Thoracic aorta (tissue), 2 donors: ENCODE measurements around the gene LTBP1. TPM values are rescaled to one million over a fixed set of nuclear protein-coding genes. Genes with fewer than 3 reads are reported as not detected.

ENCODE experiments used
- ATAC-seq: fragments of 150-250 bp; one replicate; pipeline ENCODE4 v1.8.0; 2017; ENCODE audit warnings: low read depth; ENCODE audit not compliant: insufficient number of reproducible peaks, low FRiP score
- DNase-seq: peaks from one replicate; pipeline ENCODE4 v3.0.0-alpha.2; 2020; ENCODE audit warnings: low spot score
- H3K27ac ChIP-seq, 2 donors: fragments of 200-600 bp; sonication (generic); 1 replicate in 1 of 2; 2 replicates in 1 of 2; pipeline ENCODE4 v1.5.1; 2016; ENCODE audit warnings: mild to moderate bottlenecking in 2 of 2, moderate library complexity in 2 of 2
- H3K27me3 ChIP-seq: fragments of 200-600 bp; sonication (generic); replicated peaks from 2 replicates; pipeline ENCODE4 v1.6.0; 2016; ENCODE audit warnings: mild to moderate bottlenecking; ENCODE audit not compliant: insufficient read depth
- H3K36me3 ChIP-seq: fragments of 200-600 bp; sonication (generic); one replicate; pipeline ENCODE4 v1.5.1; 2016
- H3K4me1 ChIP-seq, 2 donors: fragments of 200-600 bp; sonication (generic); 1 replicate in 1 of 2; 2 replicates in 1 of 2; pipeline versions ENCODE4 v1.5.1 to v1.6.0; 2016; ENCODE audit warnings: low read depth in 2 of 2, mild to moderate bottlenecking in 1 of 2; ENCODE audit not compliant: control insufficient read depth in 1 of 2
- H3K4me3 ChIP-seq: fragments of 200-600 bp; sonication (generic); 2 replicates; pipeline ENCODE4 v1.5.1; 2016; ENCODE audit warnings: mild to moderate bottlenecking
- H3K9me3 ChIP-seq: fragments of 200-600 bp; sonication (generic); 2 replicates; pipeline ENCODE4 v1.5.1; 2016
- total RNA-seq, 2 donors: library from RNA; depleted of rRNA; stranded (reverse); fragments of >200 nt; gene quantifications; one replicate each; pipeline versions ENCODE4 v1.1.0 to v1.2.3, GENCODE V29; 2016
- TF ChIP-seq, protein P1 (sequence below): fragments of 200-600 bp; sonication (generic); IDR thresholded peaks from one replicate; pipeline ENCODE4 v1.5.1; 2019; ENCODE audit warnings: antibody characterized with exemption

The LTBP1 gene
- total RNA-seq, 2 donors from 2014 or later, result 584 to 786 TPM

DNA sequence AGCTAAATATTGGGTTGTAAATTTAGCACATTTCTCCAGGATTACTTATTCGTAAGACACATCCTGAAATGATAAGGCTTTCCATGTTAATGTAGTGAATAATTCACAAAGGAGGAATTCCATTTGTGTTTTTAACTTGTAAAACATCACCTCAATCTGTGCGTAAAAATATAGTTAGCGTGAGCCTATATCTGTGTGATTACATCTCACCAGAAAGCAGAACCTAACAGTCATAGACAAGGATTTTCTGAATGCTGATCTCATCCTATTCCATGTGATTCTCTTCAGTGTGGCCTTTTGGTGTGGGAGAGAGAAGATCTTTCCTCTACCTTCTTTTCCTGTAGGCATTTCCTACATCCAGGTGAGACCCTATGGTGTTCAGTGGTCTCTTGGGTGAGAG, 266.5 kb downstream of the LTBP1 start:
- TF ChIP-seq, protein P1, sequence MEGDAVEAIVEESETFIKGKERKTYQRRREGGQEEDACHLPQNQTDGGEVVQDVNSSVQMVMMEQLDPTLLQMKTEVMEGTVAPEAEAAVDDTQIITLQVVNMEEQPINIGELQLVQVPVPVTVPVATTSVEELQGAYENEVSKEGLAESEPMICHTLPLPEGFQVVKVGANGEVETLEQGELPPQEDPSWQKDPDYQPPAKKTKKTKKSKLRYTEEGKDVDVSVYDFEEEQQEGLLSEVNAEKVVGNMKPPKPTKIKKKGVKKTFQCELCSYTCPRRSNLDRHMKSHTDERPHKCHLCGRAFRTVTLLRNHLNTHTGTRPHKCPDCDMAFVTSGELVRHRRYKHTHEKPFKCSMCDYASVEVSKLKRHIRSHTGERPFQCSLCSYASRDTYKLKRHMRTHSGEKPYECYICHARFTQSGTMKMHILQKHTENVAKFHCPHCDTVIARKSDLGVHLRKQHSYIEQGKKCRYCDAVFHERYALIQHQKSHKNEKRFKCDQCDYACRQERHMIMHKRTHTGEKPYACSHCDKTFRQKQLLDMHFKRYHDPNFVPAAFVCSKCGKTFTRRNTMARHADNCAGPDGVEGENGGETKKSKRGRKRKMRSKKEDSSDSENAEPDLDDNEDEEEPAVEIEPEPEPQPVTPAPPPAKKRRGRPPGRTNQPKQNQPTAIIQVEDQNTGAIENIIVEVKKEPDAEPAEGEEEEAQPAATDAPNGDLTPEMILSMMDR, result no peak
- no peak for ATAC-seq
- Histone ChIP-seq H3K9me3 (no peaks in the 10 kb centered on the region), H3K27ac (peak overlapping the region; percentile 91 to 93), H3K4me1 (peaks cover 68 to 97% of the 10 kb centered on the region in 2 donors), H3K36me3 (no peaks in the 10 kb centered on the region), H3K27me3 (no peaks in the 10 kb centered on the region), H3K4me3 (no peak overlapping the region)
- no peak for DNase-seq

DNA sequence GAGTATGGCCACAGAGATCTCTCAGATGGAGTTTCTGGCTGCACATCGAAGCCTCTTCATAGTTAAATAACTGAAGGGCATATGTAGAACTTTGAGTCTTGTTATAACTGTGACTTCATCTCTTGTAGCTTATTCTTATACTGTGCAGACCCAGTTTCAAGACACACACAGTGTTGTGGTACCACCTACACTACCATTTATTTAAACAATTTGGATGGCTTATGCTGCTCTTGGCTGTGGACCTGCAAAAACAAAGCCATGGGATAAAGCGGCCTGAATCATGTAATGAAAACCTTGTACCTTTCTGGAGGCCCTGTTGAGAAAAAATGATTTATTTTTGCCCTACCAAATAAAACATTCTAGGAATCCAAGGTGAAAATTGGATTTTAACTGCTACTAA, 266.9 kb downstream of the LTBP1 start:
- Histone ChIP-seq H3K4me1 (peaks cover 68 to 97% of the 10 kb centered on the region in 2 donors), H3K27me3 (no peaks in the 10 kb centered on the region), H3K4me3 (no peak overlapping the region), H3K27ac (peak overlapping the region; percentile 91 to 93), H3K9me3 (no peaks in the 10 kb centered on the region), H3K36me3 (no peaks in the 10 kb centered on the region)
- TF ChIP-seq, protein P1, result no peak
- DNase-seq (no peak), ATAC-seq (no peak)

DNA sequence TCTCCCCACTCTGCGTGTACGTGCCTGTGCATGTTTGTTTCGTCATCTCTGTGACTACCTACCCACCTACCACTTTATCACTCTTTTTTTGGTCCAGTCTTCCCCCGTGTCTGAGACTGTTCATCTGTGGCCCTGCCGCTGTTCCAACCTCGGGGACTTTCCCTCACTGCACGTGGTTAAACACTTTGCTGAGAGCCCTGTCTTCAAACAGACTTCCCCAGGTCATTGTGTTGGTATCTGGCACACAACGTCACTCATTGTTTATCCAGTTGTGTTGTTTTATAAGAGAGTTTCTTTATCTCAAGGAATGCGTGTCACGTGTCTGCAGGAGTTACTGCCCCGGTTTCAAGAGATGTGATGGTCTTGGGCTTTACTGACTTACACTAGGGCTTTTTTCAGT, 267.7 kb downstream of the LTBP1 start:
- Histone ChIP-seq H3K36me3 (no peaks in the 10 kb centered on the region), H3K4me3 (no peak overlapping the region), H3K27me3 (no peaks in the 10 kb centered on the region), H3K4me1 (peaks cover 72 to 97% of the 10 kb centered on the region in 2 donors), H3K9me3 (no peaks in the 10 kb centered on the region), H3K27ac (peak overlapping the region; percentile 91 to 93)
- ATAC-seq (peak; percentile 12), DNase-seq (no peak)
- TF ChIP-seq, protein P1, result no peak

DNA sequence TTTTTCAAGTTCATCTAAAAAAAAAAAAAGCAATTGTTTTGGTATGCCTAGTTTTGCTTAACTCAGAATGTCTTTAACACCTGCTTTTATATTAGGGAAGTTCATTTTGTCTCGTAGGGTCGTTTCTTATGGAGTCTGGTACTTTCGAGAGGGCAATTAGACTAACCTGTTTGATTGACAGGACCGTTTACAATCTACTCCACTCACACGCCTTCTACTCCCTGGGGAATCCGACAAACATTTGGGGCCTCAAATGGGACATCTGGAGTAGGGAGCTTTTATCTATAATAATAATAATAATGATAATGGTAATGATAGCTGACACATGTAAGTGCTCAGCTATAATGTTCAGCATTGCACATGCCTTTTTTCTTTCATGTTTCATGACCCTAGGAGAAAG, 268.1 kb downstream of the LTBP1 start:
- ATAC-seq (no peak), DNase-seq (no peak)
- Histone ChIP-seq H3K4me3 (no peak overlapping the region), H3K9me3 (no peaks in the 10 kb centered on the region), H3K27ac (peak overlapping the region; percentile 91 to 93), H3K36me3 (no peaks in the 10 kb centered on the region), H3K4me1 (peaks cover 73 to 97% of the 10 kb centered on the region in 2 donors), H3K27me3 (no peaks in the 10 kb centered on the region)
- TF ChIP-seq, protein P1, result no peak

DNA sequence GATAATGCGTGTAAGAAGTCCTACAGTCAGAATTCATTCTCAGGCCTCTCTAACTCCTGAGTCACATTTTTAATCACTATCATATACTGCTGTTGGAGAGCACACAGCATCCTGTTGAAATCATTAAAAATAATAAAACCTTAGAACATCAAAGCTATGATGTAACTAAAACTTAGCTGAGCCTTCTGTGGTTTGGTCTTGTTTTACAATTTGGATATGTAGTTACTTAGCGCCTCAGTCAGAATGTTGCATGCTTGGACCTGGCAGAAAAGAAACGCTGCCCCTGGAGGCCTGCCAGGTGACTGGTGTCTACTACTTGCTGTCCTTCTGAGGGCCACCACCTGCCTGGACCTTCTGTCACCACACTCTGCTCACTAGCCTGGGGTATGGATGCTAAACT, 268.5 kb downstream of the LTBP1 start:
- Histone ChIP-seq H3K9me3 (no peaks in the 10 kb centered on the region), H3K4me3 (no peak overlapping the region), H3K4me1 (peaks cover 70 to 97% of the 10 kb centered on the region in 2 donors), H3K27me3 (no peaks in the 10 kb centered on the region), H3K36me3 (no peaks in the 10 kb centered on the region), H3K27ac (peak overlapping the region; percentile 91 to 93)
- no peak for DNase-seq
- ATAC-seq, result peak; percentile 8
- TF ChIP-seq, protein P1, result no peak
